Esophagus muscularis mucosa (tissue), 4 donors: ENCODE measurements around the gene KDM6A. TPM values are rescaled to one million over a fixed set of nuclear protein-coding genes. Genes with fewer than 3 reads are reported as not detected.

Experiments used
- DNase-seq: peaks from one replicate; pipeline ENCODE4 v3.0.0-alpha.2; 2017; ENCODE audit errors: extremely low spot score
- H3K27ac ChIP-seq, 4 donors: fragments of 200-600 bp; sonication (generic); replicated peaks in 1 of 4; 1 replicate in 3 of 4; 2 replicates in 1 of 4; pipeline ENCODE4 v1.5.1; 2016 to 2019; ENCODE audit warnings: mild to moderate bottlenecking in 1 of 4
- H3K27me3 ChIP-seq, 4 donors: fragments of 200-600 bp; sonication (generic); one replicate each; pipeline versions ENCODE4 v1.5.1 to v1.6.0; 2016 to 2019
- H3K36me3 ChIP-seq, 4 donors: fragments of 200-600 bp; sonication (generic); one replicate each; pipeline ENCODE4 v1.5.1; 2016 to 2019
- H3K4me1 ChIP-seq, 4 donors: fragments of 200-600 bp; sonication (generic); one replicate each; pipeline ENCODE4 v1.5.1; 2016 to 2019
- H3K4me3 ChIP-seq, 4 donors: fragments of 200-600 bp; sonication (generic); 1 replicate in 2 of 4; 2 replicates in 2 of 4; pipeline ENCODE4 v1.5.1; 2016 to 2019; ENCODE audit warnings: mild to moderate bottlenecking in 4 of 4, moderate library complexity in 1 of 4
- H3K9me3 ChIP-seq, 4 donors: fragments of 200-600 bp; sonication (generic); 1 replicate in 3 of 4; 2 replicates in 1 of 4; pipeline ENCODE4 v1.5.1; 2016 to 2019
- EP300 ChIP-seq: sonication (generic); formaldehyde crosslinking; IDR thresholded peaks from one replicate; pipeline ENCODE4 v1.6.1; 2017; ENCODE audit warnings: antibody characterized with exemption
- POLR2A ChIP-seq: fragments of 450-650 bp; IDR thresholded peaks from one replicate; pipeline ENCODE4 v1.6.1; 2017; ENCODE audit warnings: antibody characterized with exemption, moderate library complexity, mild to moderate bottlenecking, low read depth
- POLR2AphosphoS5 ChIP-seq, 2 donors: sonication (generic); formaldehyde crosslinking; IDR thresholded peaks; one replicate each; pipeline ENCODE4 v1.6.1; 2017; ENCODE audit warnings: antibody characterized with exemption in 2 of 2
- WGBS: methylation state at CpG from one replicate; pipeline ENCODE4 v1.1.5; 2018; 5-methylcytosine and 5-hydroxymethylcytosine counted together
- intact Hi-C: fragments of 100-400 bp; cut with DNase I; formaldehyde crosslinking; loops from one replicate; pipeline ENCODE4 v1.15.1; 2023
- total RNA-seq, 4 donors: library from RNA; depleted of rRNA; stranded (reverse); fragments of >200 nt; gene quantifications; one replicate each; pipeline versions ENCODE4 v1.1.0 to v1.2.1, GENCODE V29; 2016
- TF ChIP-seq, protein P1 (sequence below), 3 experiments: fragments of 200-600 bp in 2 of 3; fragments of 450-650 bp in 1 of 3; sonication (generic) in 2 of 3; IDR thresholded peaks; one replicate each; pipeline ENCODE4 v1.5.1; 2017 to 2019; ENCODE audit warnings: antibody characterized with exemption in 3 of 3, mild to moderate bottlenecking in 2 of 3, moderate library complexity in 1 of 3

KDM6A gene
- total RNA-seq, 4 donors from 2014 or later = 14.4 to 24.1 (median 23.2) TPM

DNA sequence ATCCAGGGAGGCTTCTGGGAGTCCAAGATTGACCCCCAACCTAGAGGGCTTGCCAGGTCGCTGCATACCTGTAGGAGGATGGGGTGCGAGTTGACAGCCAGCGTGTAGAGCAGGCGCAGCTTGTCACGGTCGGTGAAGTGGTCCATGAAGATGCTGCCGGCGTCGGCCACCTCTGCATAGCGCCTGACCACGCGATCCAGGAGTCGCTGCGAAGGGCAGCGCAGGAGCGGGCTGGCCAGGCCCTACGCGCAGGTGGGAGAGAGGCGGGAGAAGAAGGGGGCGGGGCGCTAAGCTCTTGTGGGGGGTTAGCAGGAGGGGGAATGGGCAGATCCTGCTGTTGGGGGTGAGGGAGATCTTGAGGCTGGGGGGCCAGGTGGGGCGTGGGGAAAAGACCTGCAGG lies 284.7 kb downstream of the KDM6A start:
- no peak overlapping the region for H3K4me3 ChIP-seq
- H3K27me3 ChIP-seq = no peaks in the 10 kb centered on the region
- no peak overlapping the region for H3K27ac ChIP-seq
- no peak for DNase-seq
- intact Hi-C loops = no loop called here
- peaks cover 0 to 15% (median 0%) of the 10 kb centered on the region in 4 donors for H3K36me3 ChIP-seq
- no peaks in the 10 kb centered on the region for H3K4me1 ChIP-seq
- no peak for TF ChIP-seq POLR2AphosphoS5 (IDR thresholded peaks at IDR 0.05)
- TF ChIP-seq, protein P1, sequence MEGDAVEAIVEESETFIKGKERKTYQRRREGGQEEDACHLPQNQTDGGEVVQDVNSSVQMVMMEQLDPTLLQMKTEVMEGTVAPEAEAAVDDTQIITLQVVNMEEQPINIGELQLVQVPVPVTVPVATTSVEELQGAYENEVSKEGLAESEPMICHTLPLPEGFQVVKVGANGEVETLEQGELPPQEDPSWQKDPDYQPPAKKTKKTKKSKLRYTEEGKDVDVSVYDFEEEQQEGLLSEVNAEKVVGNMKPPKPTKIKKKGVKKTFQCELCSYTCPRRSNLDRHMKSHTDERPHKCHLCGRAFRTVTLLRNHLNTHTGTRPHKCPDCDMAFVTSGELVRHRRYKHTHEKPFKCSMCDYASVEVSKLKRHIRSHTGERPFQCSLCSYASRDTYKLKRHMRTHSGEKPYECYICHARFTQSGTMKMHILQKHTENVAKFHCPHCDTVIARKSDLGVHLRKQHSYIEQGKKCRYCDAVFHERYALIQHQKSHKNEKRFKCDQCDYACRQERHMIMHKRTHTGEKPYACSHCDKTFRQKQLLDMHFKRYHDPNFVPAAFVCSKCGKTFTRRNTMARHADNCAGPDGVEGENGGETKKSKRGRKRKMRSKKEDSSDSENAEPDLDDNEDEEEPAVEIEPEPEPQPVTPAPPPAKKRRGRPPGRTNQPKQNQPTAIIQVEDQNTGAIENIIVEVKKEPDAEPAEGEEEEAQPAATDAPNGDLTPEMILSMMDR (IDR thresholded peaks at IDR 0.05) = no peak
- TF ChIP-seq EP300 = no peak
- TF ChIP-seq POLR2A = no peak
- peaks cover 0 to 6% (median 0%) of the 10 kb centered on the region in 4 donors for H3K9me3 ChIP-seq
- 87% methylated on average over 21 of the region's 22 CpGs for WGBS

Other genes with a start within 250 kb of the KDM6A start
- not detected for gene DUSP21, start 29.2 kb upstream of the KDM6A start, total RNA-seq